Osteocyte (in vitro differentiated cells): ENCODE measurements around the gene TDRD7. TPM values are rescaled to one million over a fixed set of nuclear protein-coding genes. Genes with fewer than 3 reads are reported as not detected.

Experiments used
- DNase-seq: peaks from one replicate; pipeline ENCODE4 v3.0.0; 2021; ENCODE audit warnings: mixed read lengths; ENCODE audit not compliant: unreplicated experiment; ENCODE audit errors: extremely low spot score
- H3K27ac Mint-ChIP-seq: one replicate; pipeline ENCODE4 v1.8.0; 2021; ENCODE audit warnings: mild to moderate bottlenecking, mixed read lengths; ENCODE audit not compliant: unreplicated experiment
- H3K27me3 Mint-ChIP-seq: one replicate; pipeline ENCODE4 v1.8.0; 2021; ENCODE audit warnings: mixed read lengths; ENCODE audit not compliant: unreplicated experiment
- H3K36me3 Mint-ChIP-seq: one replicate; pipeline ENCODE4 v1.8.0; 2021; ENCODE audit warnings: mixed read lengths; ENCODE audit not compliant: unreplicated experiment
- H3K4me1 Mint-ChIP-seq: one replicate; pipeline ENCODE4 v1.8.0; 2021; ENCODE audit warnings: mixed read lengths; ENCODE audit not compliant: unreplicated experiment
- H3K4me3 Mint-ChIP-seq: one replicate; pipeline ENCODE4 v1.8.0; 2021; ENCODE audit warnings: mild to moderate bottlenecking, moderate library complexity, mixed read lengths; ENCODE audit not compliant: unreplicated experiment
- H3K9me3 Mint-ChIP-seq: one replicate; pipeline ENCODE4 v1.8.0; 2021; ENCODE audit warnings: mixed read lengths; ENCODE audit not compliant: unreplicated experiment
- total RNA-seq: library from RNA; stranded (reverse); gene quantifications from 2 replicates; pipeline ENCODE4 v1.2.1, GENCODE V29; 2021
- TF ChIP-seq, protein P1 (sequence below): fragments of 200-600 bp; sonication (generic); IDR thresholded peaks from 2 replicates; pipeline ENCODE4 v1.5.0; 2021; ENCODE audit warnings: antibody characterized with exemption, mild to moderate bottlenecking, moderate library complexity

The TDRD7 gene
- total RNA-seq, 1 donor from 2014 or later: 8.6 TPM

DNA sequence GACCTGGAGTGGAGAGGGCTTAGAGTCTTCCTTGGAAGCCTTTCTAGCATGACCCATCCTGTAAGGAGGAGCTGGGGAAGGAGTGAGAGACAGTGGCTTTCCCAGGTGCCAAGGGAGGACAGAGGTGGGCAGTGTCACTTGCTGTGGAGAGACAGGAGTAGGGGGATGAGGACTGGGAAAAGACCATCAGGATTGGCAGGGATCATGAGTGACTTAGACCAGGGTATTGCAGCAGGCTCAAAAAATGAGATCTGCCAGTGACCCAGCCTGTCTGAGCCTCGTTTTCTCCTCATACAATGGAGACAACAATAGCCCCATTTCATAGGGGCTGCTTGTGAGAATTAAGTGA, 91.9 kb downstream of the TDRD7 start:
- Mint-ChIP-seq H3K27ac (no peak overlapping the region), H3K9me3 (no peaks in the 10 kb centered on the region), H3K36me3 (peaks cover 1% of the 10 kb centered on the region), H3K4me3 (no peak overlapping the region), H3K27me3 (peaks cover 52% of the 10 kb centered on the region), H3K4me1 (peaks cover 14% of the 10 kb centered on the region)
- TF ChIP-seq, protein P1, sequence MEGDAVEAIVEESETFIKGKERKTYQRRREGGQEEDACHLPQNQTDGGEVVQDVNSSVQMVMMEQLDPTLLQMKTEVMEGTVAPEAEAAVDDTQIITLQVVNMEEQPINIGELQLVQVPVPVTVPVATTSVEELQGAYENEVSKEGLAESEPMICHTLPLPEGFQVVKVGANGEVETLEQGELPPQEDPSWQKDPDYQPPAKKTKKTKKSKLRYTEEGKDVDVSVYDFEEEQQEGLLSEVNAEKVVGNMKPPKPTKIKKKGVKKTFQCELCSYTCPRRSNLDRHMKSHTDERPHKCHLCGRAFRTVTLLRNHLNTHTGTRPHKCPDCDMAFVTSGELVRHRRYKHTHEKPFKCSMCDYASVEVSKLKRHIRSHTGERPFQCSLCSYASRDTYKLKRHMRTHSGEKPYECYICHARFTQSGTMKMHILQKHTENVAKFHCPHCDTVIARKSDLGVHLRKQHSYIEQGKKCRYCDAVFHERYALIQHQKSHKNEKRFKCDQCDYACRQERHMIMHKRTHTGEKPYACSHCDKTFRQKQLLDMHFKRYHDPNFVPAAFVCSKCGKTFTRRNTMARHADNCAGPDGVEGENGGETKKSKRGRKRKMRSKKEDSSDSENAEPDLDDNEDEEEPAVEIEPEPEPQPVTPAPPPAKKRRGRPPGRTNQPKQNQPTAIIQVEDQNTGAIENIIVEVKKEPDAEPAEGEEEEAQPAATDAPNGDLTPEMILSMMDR: no peak
- DNase-seq: no peak

- H3K9me3 Mint-ChIP-seq: no peaks in the 10 kb centered on the region
These were observed 92.7 kb downstream of the TDRD7 start for GRCh38 chr9:97504381-97505216.

DNA sequence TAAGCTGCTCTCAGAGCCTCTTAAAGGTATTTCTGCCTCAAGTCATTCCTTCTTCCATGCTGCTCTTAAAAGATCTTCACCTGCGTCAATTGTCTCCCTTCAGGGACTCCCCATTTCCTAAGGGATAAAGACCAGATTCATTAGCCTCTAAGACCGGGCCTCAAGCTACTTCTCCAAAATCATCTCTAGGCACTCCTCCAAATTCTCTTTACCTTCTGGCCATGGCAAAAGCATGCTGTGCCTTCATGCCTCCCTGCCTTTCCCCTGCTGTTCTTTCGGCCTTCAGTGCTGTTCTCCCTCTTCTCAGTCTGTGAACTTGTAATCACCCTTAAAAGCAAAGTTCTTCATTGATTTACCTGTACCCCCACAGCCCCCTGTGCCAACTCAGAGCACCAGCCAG, 93.9 kb downstream of the TDRD7 start:
- Mint-ChIP-seq H3K4me1 (peaks cover 14% of the 10 kb centered on the region), H3K36me3 (no peaks in the 10 kb centered on the region), H3K27ac (no peak overlapping the region), H3K27me3 (peaks cover 44% of the 10 kb centered on the region), H3K9me3 (no peaks in the 10 kb centered on the region), H3K4me3 (no peak overlapping the region)
- TF ChIP-seq, protein P1: no peak
- DNase-seq: peak; percentile 23

More at GRCh38 chr9:97504381-97505216, 92.7 kb downstream of the TDRD7 start:
- Mint-ChIP-seq H3K27ac (no peak overlapping the region), H3K27me3 (peaks cover 54% of the 10 kb centered on the region), H3K4me1 (peaks cover 14% of the 10 kb centered on the region), H3K4me3 (no peak overlapping the region), H3K36me3 (no peaks in the 10 kb centered on the region)
- TF ChIP-seq, protein P1: no peak
- DNase-seq: peak; percentile 46

GRCh38 chr9:97506306-97506705, 94.4 kb downstream of the TDRD7 start:
- peaks cover 40% of the 10 kb centered on the region for H3K27me3 Mint-ChIP-seq
- H3K27ac Mint-ChIP-seq: no peak overlapping the region
- peak; percentile 19 for DNase-seq
- H3K36me3 Mint-ChIP-seq: no peaks in the 10 kb centered on the region
- no peaks in the 10 kb centered on the region for H3K9me3 Mint-ChIP-seq
- peaks cover 10% of the 10 kb centered on the region for H3K4me1 Mint-ChIP-seq
- TF ChIP-seq, protein P1: no peak
- H3K4me3 Mint-ChIP-seq: no peak overlapping the region

- TF ChIP-seq, protein P1: no peak
- no peak for DNase-seq
- Mint-ChIP-seq H3K4me1 (peaks cover 10% of the 10 kb centered on the region), H3K4me3 (no peak overlapping the region), H3K36me3 (no peaks in the 10 kb centered on the region), H3K27ac (no peak overlapping the region), H3K9me3 (no peaks in the 10 kb centered on the region), H3K27me3 (peaks cover 40% of the 10 kb centered on the region)
These were observed 94.9 kb downstream of the TDRD7 start for GRCh38 chr9:97506787-97507186.
